ENCODE data around the gene ARHGEF19. TPM values are rescaled to one million over a fixed set of nuclear protein-coding genes. Genes with fewer than 3 reads are reported as not detected.

ARHGEF19 gene
- total and polyA plus RNA-seq, 9 of the 15 experiments (the other 6 are each of a cell fraction or from before 2014, with no cell fraction given), result 0.73 to 21.0 (median 5.2) TPM

GRCh38 chr1:16236511-16237342, 24.3 kb upstream of the ARHGEF19 start, which contains the start of gene CPLANE2 (continued):
- TF ChIP-seq E4F1 (CRISPR knock-in tag; IDR thresholded peaks at IDR 0.05; ENCODE audit: borderline replicate concordance) (no peak), ZNF133 (CRISPR knock-in tag; IDR thresholded peaks at IDR 0.05) (no peak), ZNF609 (CRISPR knock-in tag; IDR thresholded peaks at IDR 0.05; ENCODE audit: borderline replicate concordance) (no peak), RBM15 (IDR thresholded peaks at IDR 0.05; ENCODE audit: insufficient read depth, low read length) (no peak), NBN (IDR thresholded peaks at IDR 0.05; ENCODE audit: low read depth) (no peak), TRIM24 (IDR thresholded peaks at IDR 0.05) (no peak), SAP30 (IDR thresholded peaks at IDR 0.05; ENCODE audit: borderline replicate concordance, insufficient read depth, low read depth, low read length, poor library complexity, severe bottlenecking) (peak; percentile 78), SOX6 (IDR thresholded peaks at IDR 0.05) (no peak), TRIM25 (IDR thresholded peaks at IDR 0.05; ENCODE audit: borderline replicate concordance) (no peak), CBFA2T2 (conservative IDR thresholded peaks at IDR 0.05) (no peak), CC2D1A (IDR thresholded peaks at IDR 0.05) (no peak), ZNF24 (IDR thresholded peaks at IDR 0.05) (no peak; the same call in 1 of the 2 replicates), PML (IDR thresholded peaks at IDR 0.05; ENCODE audit: low read length) (peak; percentile 55; the same call in 1 of the 2 replicates), LCOR (CRISPR knock-in tag; IDR thresholded peaks at IDR 0.05) (no peak), ZNF778 (CRISPR knock-in tag; IDR thresholded peaks at IDR 0.05) (no peak), THAP12 (CRISPR knock-in tag; IDR thresholded peaks at IDR 0.05) (no peak), ZNF583 (CRISPR knock-in tag; IDR thresholded peaks at IDR 0.05) (no peak)

Measured in K562 (cell line).